ENCODE data around the gene PTPRE. TPM values are rescaled to one million over a fixed set of nuclear protein-coding genes. Genes with fewer than 3 reads are reported as not detected.
A peak's percentile ranks its signal among the peaks of the same experiment; 100 is the strongest.

Gene PTPRE
- total RNA-seq, 1 experiment from 2014 or later: 2.6 TPM

- DNase-seq (ENCODE audit: low read depth): no peak
Measured at GRCh38 chr10:127926455-127926854, 19.6 kb downstream of the PTPRE start.

GRCh38 chr10:127928021-127928806 lies 21.3 kb downstream of the PTPRE start:
- DNase-seq (ENCODE audit: low read depth): peak; percentile 56

GRCh38 chr10:127932521-127933270 lies 25.8 kb downstream of the PTPRE start:
- no peak for DNase-seq (ENCODE audit: low read depth)

GRCh38 chr10:127933271-127933670 lies 26.4 kb downstream of the PTPRE start:
- no peak for DNase-seq (ENCODE audit: low read depth)

- no peak for DNase-seq (ENCODE audit: low read depth)
Measured at GRCh38 chr10:127934383-127934782, 27.5 kb downstream of the PTPRE start.

GRCh38 chr10:127935071-127935561 lies 28.2 kb downstream of the PTPRE start:
- no peak for DNase-seq (ENCODE audit: low read depth)

GRCh38 chr10:127937069-127937468 lies 30.2 kb downstream of the PTPRE start:
- DNase-seq (ENCODE audit: low read depth): no peak

GRCh38 chr10:127937915-127938463 lies 31.1 kb downstream of the PTPRE start:
- no peak for DNase-seq (ENCODE audit: low read depth)

- DNase-seq (ENCODE audit: low read depth): no peak
Measured at GRCh38 chr10:127939786-127940330, 33.0 kb downstream of the PTPRE start.

- DNase-seq (ENCODE audit: low read depth): no peak
Measured at GRCh38 chr10:127940866-127941640, 34.1 kb downstream of the PTPRE start.

- no peak for DNase-seq (ENCODE audit: low read depth)
Measured at GRCh38 chr10:127942811-127943210, 35.9 kb downstream of the PTPRE start.

- DNase-seq (ENCODE audit: low read depth): no peak
Measured at GRCh38 chr10:127943336-127943910, 36.5 kb downstream of the PTPRE start.

GRCh38 chr10:127944256-127944655 lies 37.4 kb downstream of the PTPRE start:
- no peak for DNase-seq (ENCODE audit: low read depth)

GRCh38 chr10:127945341-127945758 lies 38.4 kb downstream of the PTPRE start:
- peak; percentile 89 for DNase-seq (ENCODE audit: low read depth)

GRCh38 chr10:127945948-127946711 lies 39.2 kb downstream of the PTPRE start:
- no peak for DNase-seq (ENCODE audit: low read depth)

GRCh38 chr10:127947211-127947610 lies 40.3 kb downstream of the PTPRE start:
- DNase-seq (ENCODE audit: low read depth): no peak

- no peak for DNase-seq (ENCODE audit: low read depth)
Measured at GRCh38 chr10:127948791-127949190, 41.9 kb downstream of the PTPRE start.

GRCh38 chr10:127949831-127950230 lies 42.9 kb downstream of the PTPRE start:
- no peak for DNase-seq (ENCODE audit: low read depth)

- no peak for DNase-seq (ENCODE audit: low read depth)
Measured at GRCh38 chr10:127951861-127952574, 45.1 kb downstream of the PTPRE start.

GRCh38 chr10:127952575-127952869 lies 45.6 kb downstream of the PTPRE start:
- no peak for DNase-seq (ENCODE audit: low read depth)
